Measurements from ENCODE around the gene HYAL3. TPM values are rescaled to one million over a fixed set of nuclear protein-coding genes. Genes with fewer than 3 reads are reported as not detected.
A peak's percentile ranks its signal among the peaks of the same experiment; 100 is the strongest.

HYAL3 gene
- total and polyA plus RNA-seq, 2 of the 13 experiments (the other 11 are each of a cell fraction or from before 2014, with no cell fraction given) = 5.5 to 10.4 TPM

DNA sequence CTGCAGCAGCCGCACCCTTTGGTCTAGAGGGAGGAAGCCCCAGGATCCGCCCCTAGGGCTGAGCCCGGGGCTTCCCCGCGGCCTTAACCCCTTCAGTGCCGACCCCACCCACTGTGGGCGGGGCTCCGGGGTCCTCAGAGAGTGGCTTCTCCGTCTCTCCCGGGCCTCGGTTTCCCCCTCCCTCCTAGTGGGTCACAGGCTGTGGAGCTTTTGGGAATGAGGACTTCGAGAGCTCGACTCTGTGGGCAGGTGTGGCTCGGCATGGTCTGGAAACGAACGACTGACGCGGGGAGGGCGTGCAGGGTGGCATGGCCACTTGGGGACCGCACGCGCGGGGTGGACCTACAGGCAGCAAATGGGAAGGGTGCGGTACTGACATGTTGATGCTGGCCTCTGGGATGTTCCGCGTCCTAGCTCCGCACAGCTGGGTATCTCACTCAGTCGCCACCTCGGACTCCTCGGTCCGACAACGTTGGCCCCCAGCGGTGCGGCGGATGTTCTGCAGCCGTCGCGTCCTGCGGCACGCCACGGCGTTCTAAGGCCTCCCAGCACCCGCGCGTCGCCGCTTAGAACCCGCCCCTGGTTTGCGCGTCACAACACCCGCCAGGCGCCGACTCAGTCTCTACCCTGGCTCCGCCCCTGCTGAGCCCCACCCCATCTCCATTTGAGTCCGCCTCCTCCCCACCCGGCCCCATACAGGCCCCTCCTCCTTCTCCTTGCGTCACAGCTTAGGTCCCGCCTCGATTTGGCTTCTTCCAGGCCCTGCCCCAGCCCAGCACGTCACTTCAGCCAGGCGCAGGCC is at the start of gene HYAL3, which contains the start of gene NAA80 (continued):
- TF ChIP-seq, protein P1, sequence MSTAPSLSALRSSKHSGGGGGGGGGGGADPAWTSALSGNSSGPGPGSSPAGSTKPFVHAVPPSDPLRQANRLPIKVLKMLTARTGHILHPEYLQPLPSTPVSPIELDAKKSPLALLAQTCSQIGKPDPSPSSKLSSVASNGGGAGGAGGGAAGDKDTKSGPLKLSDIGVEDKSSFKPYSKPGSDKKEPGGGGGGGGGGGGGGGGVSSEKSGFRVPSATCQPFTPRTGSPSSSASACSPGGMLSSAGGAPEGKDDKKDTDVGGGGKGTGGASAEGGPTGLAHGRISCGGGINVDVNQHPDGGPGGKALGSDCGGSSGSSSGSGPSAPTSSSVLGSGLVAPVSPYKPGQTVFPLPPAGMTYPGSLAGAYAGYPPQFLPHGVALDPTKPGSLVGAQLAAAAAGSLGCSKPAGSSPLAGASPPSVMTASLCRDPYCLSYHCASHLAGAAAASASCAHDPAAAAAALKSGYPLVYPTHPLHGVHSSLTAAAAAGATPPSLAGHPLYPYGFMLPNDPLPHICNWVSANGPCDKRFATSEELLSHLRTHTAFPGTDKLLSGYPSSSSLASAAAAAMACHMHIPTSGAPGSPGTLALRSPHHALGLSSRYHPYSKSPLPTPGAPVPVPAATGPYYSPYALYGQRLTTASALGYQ (CRISPR knock-in tag; IDR thresholded peaks at IDR 0.05) = 0 out of 2 replicates have a peak, but pooled peaks have one; percentile 61
- TF ChIP-seq, protein P2, sequence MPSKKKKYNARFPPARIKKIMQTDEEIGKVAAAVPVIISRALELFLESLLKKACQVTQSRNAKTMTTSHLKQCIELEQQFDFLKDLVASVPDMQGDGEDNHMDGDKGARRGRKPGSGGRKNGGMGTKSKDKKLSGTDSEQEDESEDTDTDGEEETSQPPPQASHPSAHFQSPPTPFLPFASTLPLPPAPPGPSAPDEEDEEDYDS (CRISPR knock-in tag; IDR thresholded peaks at IDR 0.05) = no peak; the same call in 1 of the 2 replicates
- TF ChIP-seq CREB3 (CRISPR knock-in tag; IDR thresholded peaks at IDR 0.05) (no peak), SP140L (CRISPR knock-in tag; IDR thresholded peaks at IDR 0.05; ENCODE audit: borderline replicate concordance) (no peak), TRIM22 (IDR thresholded peaks at IDR 0.05) (no peak), SRSF1 (optimal IDR thresholded peaks at IDR 0.05; ENCODE audit: low read depth, low read length) (peak; percentile 34), ZNF781 (CRISPR knock-in tag; IDR thresholded peaks at IDR 0.05; ENCODE audit: borderline replicate concordance, not compliant biosample characterization) (no peak), EED (CRISPR knock-in tag; IDR thresholded peaks at IDR 0.05) (peak; percentile 64; the same call in 1 of the 2 replicates), ZBTB21 (CRISPR knock-in tag; IDR thresholded peaks at IDR 0.05) (no peak), ZNF256 (CRISPR knock-in tag; conservative IDR thresholded peaks at IDR 0.05) (no peak), YY1 (IDR thresholded peaks at IDR 0.05; ENCODE audit: insufficient read depth, insufficient replicate concordance, low read depth, low read length) (no peak), MBD4 (IDR thresholded peaks at IDR 0.05; ENCODE audit: borderline replicate concordance, low read length) (no peak), ZNF83 (CRISPR knock-in tag; IDR thresholded peaks at IDR 0.05; ENCODE audit: borderline replicate concordance) (0 out of 2 replicates have a peak, but pooled peaks have one; percentile 38), GATAD2A (CRISPR knock-in tag; IDR thresholded peaks at IDR 0.05) (peak; percentile 31), RBM22 (optimal IDR thresholded peaks at IDR 0.05; ENCODE audit: low read length) (no peak)
- TF ChIP-seq, protein P3, sequence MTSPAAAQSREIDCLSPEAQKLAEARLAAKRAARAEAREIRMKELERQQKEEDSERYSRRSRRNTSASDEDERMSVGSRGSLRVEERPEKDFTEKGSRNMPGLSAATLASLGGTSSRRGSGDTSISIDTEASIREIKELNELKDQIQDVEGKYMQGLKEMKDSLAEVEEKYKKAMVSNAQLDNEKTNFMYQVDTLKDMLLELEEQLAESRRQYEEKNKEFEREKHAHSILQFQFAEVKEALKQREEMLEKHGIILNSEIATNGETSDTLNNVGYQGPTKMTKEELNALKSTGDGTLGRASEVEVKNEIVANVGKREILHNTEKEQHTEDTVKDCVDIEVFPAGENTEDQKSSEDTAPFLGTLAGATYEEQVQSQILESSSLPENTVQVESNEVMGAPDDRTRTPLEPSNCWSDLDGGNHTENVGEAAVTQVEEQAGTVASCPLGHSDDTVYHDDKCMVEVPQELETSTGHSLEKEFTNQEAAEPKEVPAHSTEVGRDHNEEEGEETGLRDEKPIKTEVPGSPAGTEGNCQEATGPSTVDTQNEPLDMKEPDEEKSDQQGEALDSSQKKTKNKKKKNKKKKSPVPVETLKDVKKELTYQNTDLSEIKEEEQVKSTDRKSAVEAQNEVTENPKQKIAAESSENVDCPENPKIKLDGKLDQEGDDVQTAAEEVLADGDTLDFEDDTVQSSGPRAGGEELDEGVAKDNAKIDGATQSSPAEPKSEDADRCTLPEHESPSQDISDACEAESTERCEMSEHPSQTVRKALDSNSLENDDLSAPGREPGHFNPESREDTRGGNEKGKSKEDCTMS (CRISPR knock-in tag; conservative IDR thresholded peaks at IDR 0.05) = no peak
- TF ChIP-seq, protein P4, sequence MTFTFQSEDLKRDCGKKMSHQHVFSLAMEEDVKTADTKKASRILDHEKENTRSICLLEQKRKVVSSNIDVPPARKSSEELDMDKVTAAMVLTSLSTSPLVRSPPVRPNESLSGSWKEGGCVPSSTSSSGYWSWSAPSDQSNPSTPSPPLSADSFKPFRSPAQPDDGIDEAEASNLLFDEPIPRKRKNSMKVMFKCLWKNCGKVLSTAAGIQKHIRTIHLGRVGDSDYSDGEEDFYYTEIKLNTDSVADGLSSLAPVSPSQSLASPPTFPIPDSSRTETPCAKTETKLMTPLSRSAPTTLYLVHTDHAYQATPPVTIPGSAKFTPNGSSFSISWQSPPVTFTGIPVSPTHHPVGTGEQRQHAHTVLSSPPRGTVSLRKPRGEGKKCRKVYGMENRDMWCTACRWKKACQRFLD (CRISPR knock-in tag; IDR thresholded peaks at IDR 0.05; ENCODE audit: borderline replicate concordance) = no peak
- TF ChIP-seq, protein P5, sequence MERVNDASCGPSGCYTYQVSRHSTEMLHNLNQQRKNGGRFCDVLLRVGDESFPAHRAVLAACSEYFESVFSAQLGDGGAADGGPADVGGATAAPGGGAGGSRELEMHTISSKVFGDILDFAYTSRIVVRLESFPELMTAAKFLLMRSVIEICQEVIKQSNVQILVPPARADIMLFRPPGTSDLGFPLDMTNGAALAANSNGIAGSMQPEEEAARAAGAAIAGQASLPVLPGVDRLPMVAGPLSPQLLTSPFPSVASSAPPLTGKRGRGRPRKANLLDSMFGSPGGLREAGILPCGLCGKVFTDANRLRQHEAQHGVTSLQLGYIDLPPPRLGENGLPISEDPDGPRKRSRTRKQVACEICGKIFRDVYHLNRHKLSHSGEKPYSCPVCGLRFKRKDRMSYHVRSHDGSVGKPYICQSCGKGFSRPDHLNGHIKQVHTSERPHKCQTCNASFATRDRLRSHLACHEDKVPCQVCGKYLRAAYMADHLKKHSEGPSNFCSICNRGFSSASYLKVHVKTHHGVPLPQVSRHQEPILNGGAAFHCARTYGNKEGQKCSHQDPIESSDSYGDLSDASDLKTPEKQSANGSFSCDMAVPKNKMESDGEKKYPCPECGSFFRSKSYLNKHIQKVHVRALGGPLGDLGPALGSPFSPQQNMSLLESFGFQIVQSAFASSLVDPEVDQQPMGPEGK (CRISPR knock-in tag; IDR thresholded peaks at IDR 0.05) = no peak
